Raji (cell line): ENCODE measurements around the gene FRAS1.

Source experiments
- POLR2A ChIP-seq: IDR thresholded peaks from 2 replicates; pipeline ENCODE4 v1.6.1; 2011; ENCODE audit warnings: low read depth, low read length, control low read depth; ENCODE audit not compliant: insufficient read depth

The FRAS1 gene

DNA sequence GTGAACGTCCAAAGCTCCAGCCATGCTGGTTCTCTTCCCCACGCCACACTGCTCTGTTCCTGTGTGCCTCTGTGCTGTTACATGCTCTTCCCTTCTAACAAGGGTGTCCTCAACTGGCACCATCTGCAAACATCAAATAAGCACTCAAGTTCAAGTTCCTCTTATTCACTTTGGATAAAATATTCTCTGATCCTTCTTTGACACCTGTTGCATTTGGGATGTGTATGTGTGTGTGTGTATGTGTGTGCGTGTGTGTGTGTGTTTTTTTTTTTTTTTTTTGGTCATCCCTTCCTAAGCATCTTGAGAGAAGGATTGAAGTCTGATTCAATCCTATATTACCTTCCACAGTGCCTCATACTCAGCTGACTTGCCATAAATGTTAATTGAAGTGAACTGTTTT, 290.4 kb downstream of the FRAS1 start:
- TF ChIP-seq POLR2A: no peak

DNA sequence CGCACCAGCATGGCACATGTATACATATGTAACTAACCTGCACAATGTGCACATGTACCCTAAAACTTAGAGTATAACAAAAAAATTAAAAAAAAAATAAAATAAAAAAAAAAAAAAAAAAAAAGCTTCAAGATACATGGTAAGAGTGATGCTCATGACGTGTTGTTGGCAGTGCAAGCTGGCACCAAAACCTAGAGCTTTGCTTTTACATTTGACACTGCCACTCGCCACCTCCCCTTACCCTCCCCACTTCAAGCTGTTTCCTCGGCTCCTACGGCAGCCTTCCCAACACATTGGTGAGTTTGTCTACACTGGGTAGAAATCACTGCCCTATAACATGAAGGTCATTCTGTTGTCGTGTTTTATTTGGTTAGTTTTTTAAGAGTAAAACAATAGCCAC, 296.8 kb downstream of the FRAS1 start:
- TF ChIP-seq POLR2A: no peak

DNA sequence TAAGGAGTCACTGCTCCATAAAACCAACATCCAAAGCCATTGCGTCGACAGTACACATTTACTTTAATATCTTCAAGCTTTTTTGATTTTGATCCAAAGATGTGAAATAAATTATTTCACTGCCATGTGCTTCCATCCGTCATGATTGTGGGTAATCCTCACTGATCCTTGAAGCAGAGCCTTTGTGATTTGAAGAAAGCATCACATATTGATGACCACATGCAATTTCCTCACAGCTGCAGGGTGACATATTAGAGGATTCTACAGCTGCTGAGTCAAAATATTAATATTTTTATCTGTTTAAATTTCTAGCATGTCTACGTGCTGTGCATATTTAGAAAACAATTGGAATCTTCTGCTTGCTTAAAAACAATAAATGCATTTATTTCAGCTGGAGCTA, 297.7 kb downstream of the FRAS1 start:
- TF ChIP-seq POLR2A: no peak

DNA sequence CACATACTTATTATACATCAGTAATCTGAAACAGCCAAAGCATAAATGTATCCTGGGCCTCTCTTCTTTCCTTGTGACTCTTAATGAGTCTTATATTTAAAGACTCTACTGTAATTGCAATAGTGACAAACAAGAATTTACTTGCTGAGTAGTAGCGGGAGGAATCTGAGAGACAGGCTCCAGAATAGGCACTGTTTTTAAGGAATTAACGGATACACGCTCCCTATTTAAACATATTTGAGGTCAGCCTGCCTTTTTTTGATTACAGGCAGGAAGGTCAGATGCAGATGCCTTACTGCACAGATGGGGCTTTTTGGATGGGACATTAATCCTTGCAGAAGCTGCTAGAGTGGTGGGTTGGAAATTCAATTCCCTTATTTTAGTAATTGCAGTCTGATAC, 298.2 kb downstream of the FRAS1 start:
- no peak for TF ChIP-seq POLR2A

DNA sequence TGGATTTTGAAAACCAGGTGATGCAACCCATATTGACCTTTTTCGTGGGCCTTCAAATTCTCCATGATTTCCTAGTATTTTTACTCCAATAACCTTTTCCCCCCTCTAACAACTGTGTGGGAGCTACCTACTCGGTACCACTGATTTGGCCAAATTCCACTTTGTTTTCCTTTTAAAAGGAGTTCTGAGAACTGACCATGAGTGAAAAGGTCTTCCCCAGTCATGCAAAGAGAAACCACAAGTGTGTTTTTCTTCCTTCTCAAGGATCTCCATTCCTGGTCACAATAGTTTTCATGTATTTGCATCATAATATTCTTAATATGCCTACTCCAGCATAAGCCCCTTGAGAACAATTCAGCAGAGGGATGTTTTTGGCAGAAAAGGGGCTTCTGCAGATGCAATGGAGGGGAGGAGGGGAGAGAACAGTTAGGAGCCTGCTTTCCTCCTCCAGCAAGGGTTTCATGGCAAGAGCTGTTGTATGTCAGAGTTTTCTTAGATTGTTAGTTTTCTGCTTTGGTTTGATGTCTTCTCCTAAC, 299.2 kb downstream of the FRAS1 start:
- TF ChIP-seq POLR2A: no peak

DNA sequence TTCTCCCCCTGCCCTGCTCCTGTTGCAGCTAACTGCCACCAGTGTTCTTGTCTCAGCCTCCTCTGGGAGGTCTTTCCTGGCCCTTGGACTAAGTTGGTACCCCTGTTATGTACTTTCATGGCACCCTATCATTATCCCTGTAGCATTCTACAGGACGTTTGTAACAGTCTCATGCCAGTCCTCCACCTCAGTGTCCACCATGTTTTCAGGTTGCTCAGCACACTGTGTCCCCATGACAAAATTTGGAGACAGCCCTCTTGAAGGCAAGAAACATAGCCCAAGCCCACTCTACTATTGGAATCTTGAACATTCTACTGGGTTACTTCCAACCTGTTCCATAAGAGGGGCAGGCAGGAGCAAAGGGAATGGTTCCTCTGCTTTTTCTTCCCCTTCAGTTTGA, 300.0 kb downstream of the FRAS1 start:
- TF ChIP-seq POLR2A: no peak

DNA sequence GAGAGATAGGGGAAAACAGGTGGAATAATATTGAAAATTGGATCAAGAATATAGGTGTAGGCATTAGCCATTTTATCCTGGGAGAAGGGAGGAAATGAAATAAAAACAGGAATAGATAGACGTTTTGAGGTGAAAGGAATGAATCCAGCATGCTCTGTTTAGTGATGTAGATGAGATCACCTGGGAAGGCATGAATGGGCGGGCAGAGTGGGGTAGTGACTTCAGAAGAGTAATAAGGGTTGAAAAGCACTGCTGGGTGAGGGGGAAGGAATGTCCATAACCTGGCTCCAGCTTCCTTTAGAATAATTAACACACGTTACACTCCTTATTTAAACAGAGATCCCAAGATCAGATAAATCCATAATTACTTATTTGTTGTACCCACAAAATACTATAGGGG, 303.3 kb downstream of the FRAS1 start:
- no peak for TF ChIP-seq POLR2A

DNA sequence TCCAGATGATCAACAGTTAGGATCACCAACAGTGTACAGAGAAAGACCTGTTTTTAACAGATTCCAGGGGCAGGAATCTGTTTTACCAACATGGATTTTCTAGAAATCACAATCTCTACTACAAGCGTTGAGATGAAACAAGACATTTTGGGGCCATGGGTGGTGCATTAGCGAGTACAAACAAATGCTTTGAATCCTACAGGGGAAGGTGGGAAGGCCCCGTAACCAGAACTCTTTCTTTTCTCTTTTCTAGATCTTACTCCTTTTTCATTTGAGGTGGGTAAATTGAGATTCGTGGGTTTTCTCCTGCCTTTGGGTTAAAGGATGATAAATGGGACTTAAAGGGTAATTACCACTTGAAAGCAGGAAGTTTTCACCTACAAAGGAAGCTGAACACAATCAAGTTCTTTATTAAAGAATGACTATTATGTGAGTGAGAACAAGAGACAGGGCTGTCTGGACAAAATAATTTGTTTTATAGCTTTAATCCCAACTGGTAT, 304.5 kb downstream of the FRAS1 start:
- TF ChIP-seq POLR2A: no peak

DNA sequence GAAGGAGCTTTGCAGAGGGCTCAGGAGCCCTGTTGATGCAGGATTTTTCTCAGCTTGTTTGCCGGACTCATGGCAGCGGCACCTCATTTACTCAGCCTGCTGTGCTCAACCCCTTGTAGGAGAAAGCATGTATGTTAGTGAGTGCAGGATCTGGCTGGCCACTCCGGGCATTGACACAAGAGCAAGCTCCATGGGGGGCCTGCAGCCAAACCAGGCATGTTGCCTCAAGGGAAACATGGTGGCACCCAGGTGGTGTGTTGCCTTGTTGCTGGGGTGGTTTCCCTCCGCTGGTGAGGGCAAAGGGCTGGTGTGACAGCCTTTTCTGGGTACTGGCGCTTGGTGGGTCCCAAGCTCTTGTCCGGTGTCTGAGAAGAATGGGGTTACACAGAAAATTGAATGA, 305.2 kb downstream of the FRAS1 start:
- TF ChIP-seq POLR2A: no peak

DNA sequence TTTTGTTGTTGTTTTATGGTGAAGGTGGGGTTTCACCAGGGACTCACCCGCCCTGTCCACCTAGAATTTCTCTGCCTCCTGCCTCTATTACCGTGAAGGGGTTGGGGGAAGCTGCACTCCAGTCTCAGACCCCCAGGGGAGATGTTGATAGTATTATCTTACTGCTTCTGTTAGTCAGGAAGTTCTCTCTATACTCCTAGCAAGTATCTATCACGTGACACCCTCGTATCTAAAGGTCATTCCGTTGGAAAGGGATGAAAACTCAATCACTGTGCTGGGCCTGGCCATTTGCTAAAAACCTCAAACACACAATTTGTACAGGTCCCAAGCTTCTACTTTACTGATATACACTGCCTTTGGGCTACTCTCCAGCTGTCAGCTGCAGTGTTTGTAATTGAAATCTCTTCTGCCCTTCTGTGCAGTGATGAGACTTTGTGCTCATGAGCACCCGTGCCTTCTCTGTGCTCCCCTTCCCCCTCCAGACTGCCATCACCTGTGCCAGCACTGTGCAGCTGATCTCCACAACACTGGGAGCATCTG, 306.0 kb downstream of the FRAS1 start:
- TF ChIP-seq POLR2A: no peak

DNA sequence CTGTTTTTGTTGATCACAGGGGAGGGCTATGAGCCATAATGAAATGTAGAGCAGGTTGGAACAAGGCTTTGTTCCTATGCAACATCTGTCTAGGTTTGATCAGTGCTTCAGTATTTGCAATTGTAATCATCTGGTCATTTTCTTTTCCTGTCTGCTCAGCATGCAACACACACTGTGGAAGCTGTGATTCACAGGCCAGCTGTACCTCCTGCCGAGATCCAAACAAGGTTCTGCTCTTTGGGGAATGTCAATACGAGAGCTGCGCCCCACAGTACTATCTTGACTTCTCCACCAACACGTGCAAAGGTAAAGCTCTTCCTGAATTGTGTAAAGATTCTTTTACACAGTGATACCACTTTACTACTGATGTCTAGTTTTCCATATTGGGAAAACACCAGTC, 312.6 kb downstream of the FRAS1 start:
- TF ChIP-seq POLR2A: no peak

DNA sequence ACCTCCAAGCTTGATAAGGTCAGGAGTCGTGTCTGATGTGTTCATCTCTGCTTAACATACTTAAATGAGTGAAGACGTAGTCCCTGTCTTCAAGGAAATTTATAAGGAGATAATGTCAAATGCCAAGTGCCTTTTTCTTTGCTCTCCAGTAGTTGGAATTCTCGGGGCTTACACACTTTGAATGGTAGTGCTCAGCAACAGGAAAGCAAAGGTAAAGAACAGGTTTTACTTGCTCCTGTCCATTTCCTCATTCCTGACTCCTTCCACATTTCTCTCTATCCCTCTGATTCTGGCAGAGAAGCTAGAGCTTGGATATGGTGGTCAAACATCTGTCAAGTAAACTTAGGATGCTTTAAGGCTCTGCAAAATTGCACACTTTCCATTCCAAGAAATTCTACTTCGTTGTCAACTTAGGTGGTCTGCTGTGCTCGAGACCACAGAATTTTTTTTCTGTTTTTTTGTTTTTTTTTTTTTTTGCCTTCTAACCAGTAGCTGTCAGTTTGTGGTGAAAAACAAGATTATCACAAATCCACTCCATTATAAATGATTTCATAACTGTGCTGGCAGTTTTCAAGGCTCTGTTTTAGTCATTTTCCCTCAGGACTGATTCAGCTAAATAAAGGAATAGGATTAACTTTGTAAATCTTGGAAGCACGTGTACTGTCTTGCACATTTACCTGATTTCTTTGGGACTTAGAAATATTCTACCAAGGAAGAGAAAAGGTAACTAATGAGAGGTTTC, 313.7 kb downstream of the FRAS1 start:
- TF ChIP-seq POLR2A: no peak

DNA sequence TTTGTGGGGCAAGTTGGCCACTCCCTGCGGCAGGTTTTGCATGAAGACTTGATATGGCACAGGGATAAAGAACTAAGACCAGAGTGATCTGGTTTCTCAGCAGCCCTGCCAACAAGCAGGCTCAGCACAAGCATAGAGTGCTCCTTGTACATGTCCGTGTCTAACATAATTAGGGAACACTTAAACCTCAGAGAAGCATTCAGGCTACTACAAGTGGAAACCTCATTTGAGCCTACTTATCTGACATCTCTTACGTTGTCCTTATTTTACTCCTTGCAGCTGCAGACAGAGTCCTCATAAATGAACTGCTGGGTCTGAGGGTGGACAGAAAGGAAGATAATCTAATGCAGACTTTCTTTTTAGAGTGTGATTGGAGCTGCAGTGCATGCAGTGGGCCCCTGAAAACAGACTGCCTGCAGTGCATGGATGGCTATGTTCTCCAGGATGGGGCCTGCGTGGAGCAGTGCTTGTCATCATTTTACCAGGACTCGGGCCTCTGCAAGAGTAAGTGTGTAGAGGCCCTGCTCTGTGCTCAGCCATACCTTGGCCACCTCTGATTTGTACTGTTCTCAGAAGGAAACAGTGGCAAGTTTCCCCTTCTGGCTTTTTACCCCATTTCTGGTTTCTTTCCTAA, 315.3 kb downstream of the FRAS1 start:
- TF ChIP-seq POLR2A: no peak

DNA sequence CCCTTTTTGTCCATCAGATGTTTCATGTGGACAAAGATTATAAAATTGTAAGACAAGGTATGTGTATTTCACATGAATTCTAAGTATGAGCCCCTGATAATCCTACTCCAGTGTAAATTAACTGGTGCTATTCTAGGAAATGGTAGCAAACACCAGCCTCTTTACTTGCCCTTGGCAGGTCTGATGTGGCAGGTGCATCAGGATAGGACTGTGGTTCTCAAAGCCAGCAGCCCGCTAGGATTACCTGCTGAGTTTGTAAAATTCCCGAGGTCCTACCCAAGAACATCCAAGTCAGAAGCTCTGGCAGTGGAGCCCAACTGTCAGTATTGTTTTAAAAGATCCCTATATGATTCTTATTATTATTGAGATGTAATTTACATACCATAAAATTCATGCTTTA, 320.4 kb downstream of the FRAS1 start:
- no peak for TF ChIP-seq POLR2A

DNA sequence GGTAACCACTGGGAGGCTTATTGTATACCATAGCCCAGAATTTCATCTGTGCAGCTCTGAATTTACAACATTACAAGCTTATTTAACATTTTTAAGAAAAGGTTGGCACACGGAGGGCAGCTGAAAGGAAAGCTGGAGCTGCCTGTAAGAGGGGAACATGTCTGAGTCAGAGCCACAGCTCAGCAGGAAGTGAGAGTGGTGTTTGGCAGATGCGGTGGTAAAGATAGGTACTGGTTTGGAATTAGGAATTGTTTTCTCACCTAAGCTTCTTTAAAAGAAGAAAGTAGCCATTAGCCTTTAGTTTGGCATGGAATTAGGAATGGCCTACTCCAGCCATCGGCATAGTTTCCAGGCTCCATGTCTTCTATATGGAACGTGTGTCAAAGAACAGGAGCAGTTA, 321.9 kb downstream of the FRAS1 start:
- TF ChIP-seq POLR2A: no peak

DNA sequence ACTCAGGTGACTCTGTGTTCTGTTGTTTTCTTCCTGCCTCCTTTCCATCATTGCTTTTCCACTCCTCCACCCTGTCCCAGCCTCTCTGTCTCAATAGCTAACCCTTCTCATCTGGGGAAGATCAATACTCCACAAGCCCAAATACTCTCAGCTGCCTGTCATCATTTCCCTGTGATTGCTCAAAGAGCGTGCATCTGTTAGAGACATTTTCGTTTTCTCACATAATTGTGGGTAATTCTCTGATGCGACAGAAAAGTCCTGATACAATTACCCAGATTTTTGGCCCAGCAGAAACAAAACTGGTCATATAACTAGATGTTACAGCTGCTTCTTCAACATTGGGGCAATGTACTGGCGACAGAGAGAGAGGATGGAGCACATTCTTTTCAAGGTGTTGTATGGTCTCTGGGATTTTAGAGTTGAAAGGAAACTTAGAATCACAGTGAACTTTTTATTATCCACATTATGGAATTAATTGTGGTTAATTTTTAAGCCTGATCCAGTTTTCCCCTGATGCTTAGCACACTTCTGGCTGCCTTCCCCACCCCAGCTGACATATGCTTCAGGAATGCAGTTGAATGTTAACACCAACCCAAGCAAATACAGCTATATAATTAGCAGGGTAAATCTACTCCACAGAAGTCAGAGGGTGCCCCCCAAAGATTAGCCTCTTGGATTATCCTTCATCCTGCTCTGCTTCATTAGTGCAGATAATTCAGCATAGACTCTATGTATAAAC, 323.0 kb downstream of the FRAS1 start:
- TF ChIP-seq POLR2A: no peak

DNA sequence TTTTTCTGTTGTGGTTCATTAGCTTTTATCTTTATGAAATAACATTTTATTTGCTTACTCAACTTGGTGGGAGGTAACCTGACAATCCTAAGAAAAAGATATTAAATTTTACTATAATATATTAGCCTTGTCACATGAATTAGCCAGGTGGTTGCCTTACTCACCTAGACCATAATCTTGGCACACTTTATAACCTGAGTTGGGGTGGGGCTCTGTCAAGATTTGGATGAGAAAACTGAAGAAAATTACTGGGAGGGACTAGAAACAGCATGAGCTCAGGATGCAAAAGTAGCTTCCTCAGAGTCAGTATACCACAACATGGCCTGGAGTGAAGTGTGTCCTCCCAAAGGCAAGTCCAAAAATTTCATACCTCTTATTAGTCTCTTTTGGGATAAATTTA, 329.6 kb downstream of the FRAS1 start:
- TF ChIP-seq POLR2A: no peak
